Stimulated activated CD8-positive, alpha-beta memory T cell treated with anti-CD3 and anti-CD28 coated beads, Interleukin-7, amount 100 ng/mL, for 24 hours (primary cell): ENCODE results near the gene CCDC102B.
"Not testable (repeated sequence)": the region's sequence is repeated elsewhere in the genome, so short reads cannot be mapped to it uniquely, and the experiment has no call there.

Experiments used
- DNase-seq: peaks from one replicate; pipeline ENCODE4 v3.0.0-alpha.2; 2020; ENCODE audit warnings: low read depth

Gene CCDC102B

GRCh38 chr18:68909579-68909978, 111.7 kb downstream of the CCDC102B start:
- no peak for DNase-seq

DNA sequence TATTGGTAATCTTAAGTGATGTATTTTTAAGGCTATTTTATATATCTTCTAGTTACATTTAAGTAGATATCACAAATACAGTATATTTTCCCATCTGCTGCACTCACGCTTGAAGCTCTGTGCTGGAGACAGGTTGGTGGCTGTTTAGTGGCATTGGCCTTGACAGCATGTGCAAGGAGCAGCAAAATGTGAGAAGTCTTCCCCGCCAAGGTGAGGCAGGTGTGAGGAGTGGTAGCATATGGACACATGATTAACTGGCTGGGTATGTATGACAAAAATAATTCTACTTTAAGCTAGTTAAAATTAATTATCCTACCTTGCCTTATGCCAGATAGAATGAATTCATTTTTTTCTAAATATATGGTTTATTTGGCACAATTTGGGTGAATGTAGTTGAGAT, 117.2 kb downstream of the CCDC102B start:
- DNase-seq: no peak

DNA sequence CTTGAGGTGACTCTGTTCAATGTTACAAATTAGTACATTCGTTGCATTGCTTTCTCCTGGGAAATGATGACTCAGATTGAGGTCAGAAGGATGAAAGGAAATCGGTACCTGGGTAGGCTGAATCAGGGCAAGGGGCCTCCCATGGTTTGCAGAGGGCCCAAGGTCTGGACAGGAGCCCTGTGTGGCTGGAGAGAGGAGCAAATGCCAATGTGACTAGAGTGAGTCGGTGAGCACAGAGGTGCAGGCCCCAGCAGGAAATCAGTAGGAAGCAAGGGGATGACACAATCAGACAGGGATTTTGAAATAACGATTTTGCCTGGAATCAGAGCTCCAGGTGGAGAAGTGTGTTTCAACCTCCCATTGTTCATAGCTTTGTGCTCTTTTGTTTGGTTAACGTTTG, 118.9 kb downstream of the CCDC102B start:
- DNase-seq: no peak

DNA sequence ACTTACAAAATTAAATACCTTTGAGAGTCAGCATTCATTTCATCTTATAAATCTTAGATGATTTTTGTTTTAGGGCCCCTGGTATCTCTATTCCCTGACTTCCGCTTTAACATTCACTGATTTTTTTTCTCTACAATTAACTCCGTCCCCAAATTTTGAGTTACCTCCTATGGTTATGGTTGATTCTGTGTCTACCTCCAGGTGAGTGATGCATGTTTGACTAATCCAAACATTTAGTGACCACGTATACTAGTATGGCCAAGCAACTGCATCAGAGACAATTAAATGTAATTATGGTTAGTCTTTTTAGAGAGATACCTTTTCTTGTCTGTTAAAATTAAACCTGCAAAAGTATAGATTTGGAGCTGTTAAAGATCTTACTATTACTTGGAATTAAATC, 120.3 kb downstream of the CCDC102B start:
- DNase-seq: no peak

DNA sequence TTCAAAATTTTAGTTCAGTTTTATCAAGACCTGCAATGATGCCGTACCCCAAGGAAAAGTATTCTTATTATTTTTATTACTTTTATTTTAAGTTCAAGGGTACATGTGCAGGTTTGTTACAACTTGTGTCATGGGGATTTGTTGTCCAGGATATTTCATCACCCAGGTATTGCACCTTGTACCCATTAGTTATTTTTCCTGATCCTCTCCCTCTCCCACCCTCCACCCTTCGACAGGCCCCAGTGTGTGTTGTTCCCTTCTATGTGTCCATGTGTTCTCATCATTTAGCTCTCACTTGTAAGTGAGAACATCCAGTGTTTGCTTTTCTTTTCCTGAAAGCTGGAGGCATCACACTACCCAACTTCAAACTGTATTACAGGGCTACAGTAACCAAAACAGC, 122.0 kb downstream of the CCDC102B start:
- DNase-seq: no peak

- DNase-seq: no peak
Measured at GRCh38 chr18:68922392-68922791, 124.5 kb downstream of the CCDC102B start.

DNA sequence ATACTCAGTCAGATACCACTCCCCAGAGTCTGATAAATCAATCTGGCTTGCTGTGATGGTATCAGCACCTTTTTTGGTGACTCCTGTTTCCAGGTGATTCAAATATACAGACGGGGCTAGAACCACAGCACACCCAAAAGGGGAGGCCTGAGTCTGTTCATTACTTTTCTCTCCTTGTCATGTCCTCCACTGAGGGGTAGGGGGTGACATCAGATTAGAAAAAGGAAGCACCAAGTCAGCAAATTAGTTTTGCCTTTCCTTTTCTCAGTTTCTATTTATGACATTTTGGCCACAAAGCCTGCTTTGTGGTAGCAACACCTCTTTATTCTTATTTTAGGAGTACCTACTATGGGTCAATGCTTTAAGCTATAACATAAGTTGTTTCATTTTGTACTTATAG, 127.4 kb downstream of the CCDC102B start:
- no peak for DNase-seq

DNA sequence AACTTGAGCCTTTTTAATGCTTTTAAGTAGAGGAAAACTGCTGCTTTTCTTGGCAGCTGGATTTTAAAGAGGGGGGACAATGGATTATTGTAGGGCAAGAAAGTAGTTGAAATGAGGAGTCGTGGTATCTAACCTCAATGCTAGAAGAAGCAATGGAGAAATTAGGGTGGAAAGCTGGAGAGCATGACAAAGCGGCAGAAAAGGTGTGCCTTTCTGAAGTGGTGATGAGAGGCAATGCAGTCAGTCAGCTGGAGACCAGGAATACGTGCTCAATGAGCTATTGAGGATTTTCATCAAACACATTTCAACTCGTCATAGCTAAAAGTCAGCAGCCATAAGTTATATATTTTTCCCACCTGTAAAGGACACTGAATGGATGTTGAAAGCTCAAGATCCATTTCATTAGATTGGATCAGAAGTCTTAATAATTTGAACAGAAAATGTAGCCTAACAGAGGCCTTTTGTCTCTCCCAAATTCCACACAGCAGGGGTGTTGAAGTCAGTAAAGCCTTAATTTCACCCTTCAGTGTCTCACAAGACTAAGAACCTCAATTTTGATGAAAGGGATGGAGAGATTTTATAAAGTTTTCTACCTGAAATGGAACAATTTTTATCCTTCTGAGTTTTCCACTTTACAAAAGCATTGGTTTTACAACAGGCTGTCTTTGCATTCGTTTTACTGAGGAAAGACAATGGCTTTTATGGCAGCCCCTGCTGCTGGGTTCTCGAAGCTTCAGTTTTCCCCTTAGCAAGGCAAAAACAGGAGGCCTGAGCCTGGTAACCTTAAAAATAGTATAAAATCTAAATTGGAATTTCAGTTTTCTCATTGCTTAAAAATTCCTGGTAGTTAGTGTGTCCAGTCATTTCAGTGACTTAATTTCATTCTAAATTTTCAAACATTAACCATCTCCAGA, 131.1 kb downstream of the CCDC102B start:
- DNase-seq: no peak

GRCh38 chr18:68935686-68936085, 137.8 kb downstream of the CCDC102B start:
- DNase-seq: no peak

GRCh38 chr18:68937029-68937599, 139.2 kb downstream of the CCDC102B start:
- DNase-seq: no peak

DNA sequence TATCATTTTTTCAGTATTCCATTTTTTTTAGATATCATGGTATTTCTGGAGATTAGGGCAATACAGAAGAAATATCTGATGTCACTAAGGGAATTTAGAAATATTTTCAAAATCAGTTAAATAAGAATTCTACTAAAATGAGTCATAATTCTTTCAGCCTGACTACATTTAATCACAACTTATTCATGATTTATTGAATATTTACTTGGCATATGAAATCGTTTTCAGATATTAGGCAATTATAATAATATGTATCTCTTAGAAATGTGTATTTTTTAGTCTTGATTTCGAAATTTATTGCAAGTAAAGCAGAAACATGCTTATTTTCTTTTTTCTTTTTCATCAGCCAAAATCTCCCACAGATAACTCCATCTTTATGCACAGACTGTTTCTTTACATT, 142.2 kb downstream of the CCDC102B start:
- no peak for DNase-seq

DNA sequence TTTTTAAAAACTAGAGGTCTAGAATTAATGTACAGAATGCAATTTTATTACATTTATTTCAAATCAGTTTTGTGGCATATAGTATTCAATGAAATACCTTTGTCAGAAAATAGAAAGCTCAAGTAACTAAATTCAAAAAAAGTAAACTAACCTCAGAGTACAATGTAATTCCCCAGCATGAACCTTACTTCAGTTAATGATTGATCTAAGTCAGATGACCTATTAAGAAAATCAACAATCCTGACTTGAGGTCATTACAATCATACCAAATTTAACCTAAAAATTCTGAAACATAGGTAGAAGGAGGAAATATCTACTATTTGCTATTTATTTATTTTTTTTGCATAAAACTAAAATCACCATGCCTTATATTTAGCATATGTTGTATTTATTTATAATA, 142.9 kb downstream of the CCDC102B start:
- DNase-seq: no peak

DNA sequence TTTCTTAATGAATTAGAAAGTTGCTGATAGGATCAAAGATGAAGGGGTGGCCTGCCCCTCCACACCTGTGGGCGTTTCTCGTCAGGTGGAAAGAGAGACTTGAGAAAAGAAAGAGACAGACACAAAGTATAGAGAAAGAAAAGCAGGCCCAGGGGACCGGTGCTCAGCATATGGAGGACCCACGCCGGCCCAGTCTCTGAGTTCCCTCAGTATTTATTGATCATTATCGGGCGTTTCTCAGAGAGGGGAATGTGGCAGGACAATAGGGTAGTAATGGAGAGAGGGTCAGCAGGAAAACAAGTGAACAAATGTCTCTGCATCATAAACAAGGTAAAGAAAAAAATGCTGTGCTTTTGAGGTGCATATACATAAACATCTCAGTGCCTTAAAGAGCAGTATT, 144.3 kb downstream of the CCDC102B start:
- no peak for DNase-seq

- not testable (repeated sequence) for DNase-seq
Measured at GRCh38 chr18:68943861-68944260, 146.0 kb downstream of the CCDC102B start.

DNA sequence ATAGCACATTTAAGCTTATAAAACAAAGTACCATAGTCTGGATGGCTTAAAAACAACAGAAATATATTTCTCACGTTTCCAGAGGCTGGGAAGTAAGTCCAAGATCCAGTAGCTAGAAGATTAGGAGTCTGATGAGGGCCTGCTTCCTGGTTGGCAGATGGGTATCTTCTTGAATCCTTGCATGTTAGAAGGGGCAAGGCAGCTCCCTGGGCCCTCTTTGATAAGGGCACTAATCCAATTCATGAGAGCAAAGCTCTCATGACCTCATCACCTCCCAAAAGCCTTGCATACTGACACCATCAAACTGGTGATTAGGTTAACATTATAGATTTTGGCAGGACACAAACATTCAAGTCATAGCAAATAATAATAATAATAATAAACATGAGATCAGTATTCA, 146.4 kb downstream of the CCDC102B start:
- DNase-seq: no peak

DNA sequence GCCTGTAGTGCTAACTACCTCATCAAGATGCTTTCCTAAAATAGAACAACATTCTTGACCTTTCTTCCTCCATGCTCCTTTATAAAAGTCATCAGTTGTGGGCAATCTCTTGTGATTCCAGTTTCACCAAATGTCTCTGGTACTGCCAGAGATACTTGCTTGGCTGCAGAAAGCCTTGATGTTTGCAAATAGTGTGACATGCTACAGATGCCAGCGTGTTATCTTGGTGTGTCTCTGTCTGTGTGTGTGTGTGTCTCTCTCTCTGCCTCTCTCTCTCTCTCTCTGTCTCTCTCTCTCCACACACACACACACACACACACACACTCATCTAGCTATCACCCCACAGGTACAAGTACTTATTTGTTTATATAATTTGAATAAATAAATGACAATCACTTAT, 146.9 kb downstream of the CCDC102B start:
- no peak for DNase-seq

- no peak for DNase-seq
Measured at GRCh38 chr18:68948622-68949021, 150.7 kb downstream of the CCDC102B start.

- DNase-seq: no peak
Measured at GRCh38 chr18:68954738-68955137, 156.9 kb downstream of the CCDC102B start.

DNA sequence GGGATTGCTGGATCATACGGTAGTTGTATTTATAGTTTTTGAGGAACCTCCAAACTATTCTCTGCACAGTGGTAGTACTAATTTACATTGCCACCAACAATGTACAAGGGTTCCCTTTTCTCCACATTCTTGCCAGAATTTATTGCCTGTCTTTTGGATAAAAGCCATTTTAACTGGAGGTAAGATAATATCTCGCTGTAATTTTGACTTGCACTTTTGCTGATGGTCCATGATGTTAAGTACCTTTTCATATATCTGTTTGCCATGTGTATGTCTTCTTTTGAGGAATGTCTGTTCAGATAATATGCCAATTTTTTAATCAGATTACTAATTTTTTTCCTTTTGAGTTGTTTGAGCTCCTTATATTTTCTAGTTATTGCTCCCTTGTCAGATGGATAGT, 158.8 kb downstream of the CCDC102B start:
- DNase-seq: no peak

- DNase-seq: no peak
Measured at GRCh38 chr18:68960355-68960754, 162.5 kb downstream of the CCDC102B start.

DNA sequence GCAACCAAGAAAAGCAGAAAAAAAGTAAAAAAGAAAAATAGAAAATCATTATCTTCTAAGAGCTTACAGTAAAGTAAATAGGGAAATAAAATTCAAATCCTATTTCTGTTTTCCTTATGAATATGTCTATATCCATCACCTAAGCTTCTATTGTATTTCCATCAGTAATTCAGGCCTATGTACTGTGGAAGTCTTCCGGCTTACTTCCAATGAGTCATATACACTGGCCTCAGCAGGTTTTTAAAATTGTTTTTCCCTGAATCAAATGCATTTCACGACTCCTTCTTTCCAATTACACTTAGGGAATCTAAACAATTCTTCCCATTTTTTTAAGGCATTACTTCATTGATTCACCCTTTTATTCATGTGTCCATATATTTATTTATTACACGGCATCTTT, 164.7 kb downstream of the CCDC102B start:
- no peak for DNase-seq

- DNase-seq: no peak
Measured at GRCh38 chr18:68965817-68966216, 167.9 kb downstream of the CCDC102B start.

DNA sequence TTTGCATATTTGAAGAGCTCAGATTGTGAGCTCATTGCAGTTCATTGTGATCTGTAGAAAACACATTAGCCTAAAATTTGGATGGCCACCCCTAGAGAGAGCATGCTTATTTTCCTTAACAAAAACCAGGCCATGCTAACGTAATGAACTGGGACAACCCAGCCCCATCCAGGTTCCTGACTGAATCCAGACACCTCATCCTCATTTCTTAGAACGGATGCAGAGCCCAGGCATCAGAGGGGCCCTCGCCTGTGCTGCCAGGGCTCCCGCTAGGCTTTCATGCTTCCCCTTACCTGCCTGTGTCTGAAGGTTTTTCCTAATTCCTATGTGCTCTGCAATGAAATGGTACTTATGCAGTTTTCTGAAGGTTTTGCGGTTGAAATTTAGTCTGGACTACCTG, 171.1 kb downstream of the CCDC102B start:
- no peak for DNase-seq

GRCh38 chr18:68972176-68972575, 174.3 kb downstream of the CCDC102B start:
- DNase-seq: no peak
